SK-N-MC (cell line): ENCODE data around the gene TOX2.

Experiments
- DNase-seq: peaks from one replicate; pipeline ENCODE4 v3.0.0-alpha.2; 2011; ENCODE audit warnings: low read depth, low spot score
- H3K27ac ChIP-seq: fragments of 200-600 bp; sonication (generic); 2 replicates; pipeline ENCODE4 v1.5.1; 2016; ENCODE audit warnings: mixed run types
- H3K36me3 ChIP-seq: fragments of 200-600 bp; sonication (generic); 2 replicates; pipeline ENCODE4 v1.6.1; 2017; ENCODE audit warnings: antibody characterized with exemption, low read length, mixed read lengths; ENCODE audit not compliant: insufficient read depth
- H3K4me3 ChIP-seq: fragments of 200-600 bp; sonication (generic); 2 replicates; pipeline ENCODE4 v1.5.1; 2016
- H3K9ac ChIP-seq: fragments of 200-600 bp; sonication (generic); 2 replicates; pipeline ENCODE4 v1.8.0; 2017; ENCODE audit warnings: mixed run types, mixed read lengths; ENCODE audit not compliant: insufficient read length
- H3K9me3 ChIP-seq: fragments of 200-600 bp; sonication (generic); 2 replicates; pipeline ENCODE4 v1.6.1; 2017; ENCODE audit warnings: low read depth, mild to moderate bottlenecking, antibody characterized with exemption, low read length, moderate library complexity, mixed read lengths
- EZH2 ChIP-seq: fragments of 200-600 bp; sonication (generic); IDR thresholded peaks from one replicate; pipeline ENCODE4 v1.6.1; 2017; ENCODE audit warnings: antibody characterized with exemption
- FOXP2 ChIP-seq: optimal IDR thresholded peaks from 2 replicates; pipeline ENCODE3; 2011; ENCODE audit warnings: mild to moderate bottlenecking, moderate library complexity; ENCODE audit not compliant: insufficient read depth; ENCODE audit errors: extremely low read length, control extremely low read depth
- POLR2AphosphoS5 ChIP-seq: IDR thresholded peaks from 2 replicates; pipeline ENCODE4 v1.6.1; 2012; ENCODE audit warnings: mild to moderate bottlenecking, low read depth, low read length, borderline replicate concordance

TOX2 gene

DNA sequence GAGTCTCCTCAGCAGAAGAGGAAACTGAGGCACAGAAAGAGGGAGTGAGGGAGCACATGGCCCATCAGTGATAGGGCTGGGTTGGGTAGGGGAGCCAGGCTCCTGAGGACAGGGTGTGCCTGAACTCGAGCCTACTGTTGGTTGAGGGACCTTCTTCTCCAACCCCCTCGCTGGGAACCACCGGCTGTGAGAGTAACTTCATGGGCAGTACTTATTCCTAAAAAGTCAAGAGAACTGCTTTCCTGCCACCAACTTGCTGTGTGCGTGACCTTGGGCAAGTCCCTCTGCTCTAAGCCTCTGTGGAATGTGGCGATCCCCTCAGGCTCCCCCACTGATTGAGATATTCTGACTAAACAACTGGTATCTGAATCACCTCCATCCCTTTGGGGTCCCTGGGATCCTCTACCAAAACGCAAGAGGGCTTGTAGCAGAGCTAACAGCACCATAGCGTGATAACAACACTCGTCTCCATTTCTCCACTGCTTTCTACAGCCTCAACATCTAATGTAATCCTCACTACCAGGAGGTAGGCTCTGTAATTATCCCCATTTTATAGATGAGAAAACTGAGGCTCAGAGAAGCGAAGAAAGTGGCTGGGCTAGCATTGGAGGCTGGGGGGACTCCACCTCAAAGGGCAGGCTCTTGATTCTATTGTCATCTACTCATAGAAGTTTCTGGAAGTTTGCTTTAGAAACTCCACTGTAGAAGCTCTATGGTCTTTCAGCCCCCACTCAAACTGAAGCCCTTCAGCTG, 196.3 kb downstream of the TOX2 start:
- Histone ChIP-seq H3K4me3 (no peak overlapping the region), H3K27ac (no peak overlapping the region), H3K9me3 (no peaks in the 10 kb centered on the region), H3K9ac (no peak overlapping the region), H3K36me3 (no peaks in the 10 kb centered on the region)
- TF ChIP-seq POLR2AphosphoS5, result no peak
- TF ChIP-seq EZH2, result no peak
- no peak for TF ChIP-seq FOXP2
- no peak for DNase-seq

DNA sequence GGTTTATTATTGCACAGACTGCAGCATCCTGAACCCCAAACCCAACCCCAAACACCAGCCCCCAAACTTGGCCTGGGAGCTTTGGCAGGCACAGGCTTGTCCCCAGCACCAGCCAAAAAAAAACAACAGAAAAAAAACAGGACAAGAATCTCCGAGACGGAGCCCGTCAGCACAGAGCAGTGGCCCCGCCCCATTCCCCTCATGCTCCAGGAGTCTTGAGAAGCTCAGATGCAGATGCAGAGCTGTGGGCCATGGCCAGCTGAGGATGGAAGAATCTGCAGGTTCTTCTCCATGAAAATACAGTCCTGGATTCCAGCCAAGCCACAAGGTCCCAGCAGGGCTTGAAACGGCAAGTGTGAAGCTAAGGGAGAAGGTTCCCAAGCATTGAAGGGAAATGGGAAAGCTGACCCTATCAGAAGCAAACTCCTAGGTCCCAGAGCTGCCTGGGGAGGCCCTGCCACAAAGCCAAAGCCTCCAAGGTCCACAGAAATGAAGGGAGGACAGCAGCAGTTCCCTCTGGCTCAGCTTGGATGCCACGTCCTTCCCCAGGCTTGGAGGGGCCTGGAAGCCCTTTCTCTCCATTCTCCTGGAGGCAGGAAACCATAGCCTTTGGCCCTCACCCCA, 197.2 kb downstream of the TOX2 start:
- H3K27ac ChIP-seq, result no peak overlapping the region
- DNase-seq, result no peak
- no peak for TF ChIP-seq EZH2
- no peak for TF ChIP-seq POLR2AphosphoS5
- no peak for TF ChIP-seq FOXP2
- H3K9ac ChIP-seq, result no peak overlapping the region
- H3K36me3 ChIP-seq, result no peaks in the 10 kb centered on the region
- H3K4me3 ChIP-seq, result no peak overlapping the region
- H3K9me3 ChIP-seq, result no peaks in the 10 kb centered on the region

DNA sequence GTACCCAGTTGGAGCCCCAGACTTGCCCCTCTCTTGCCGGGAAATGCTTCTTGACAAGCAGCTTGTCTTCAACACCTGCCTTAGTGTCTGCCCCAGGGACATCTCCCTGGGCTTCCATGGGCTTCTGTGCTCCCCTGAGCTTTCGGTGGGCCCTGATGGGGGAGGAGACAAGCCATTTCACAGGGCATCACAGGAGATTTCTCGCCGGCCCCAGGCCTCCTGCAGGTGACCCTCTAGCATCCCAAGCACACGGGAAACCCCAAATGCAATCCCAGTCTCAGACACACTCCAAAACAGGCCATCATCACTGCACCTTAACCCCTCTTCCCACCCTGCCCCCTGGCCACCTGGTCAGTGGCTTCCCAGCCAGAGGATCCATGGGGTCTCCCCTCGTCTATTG, 197.8 kb downstream of the TOX2 start:
- no peaks in the 10 kb centered on the region for H3K36me3 ChIP-seq
- no peak overlapping the region for H3K4me3 ChIP-seq
- no peak overlapping the region for H3K9ac ChIP-seq
- H3K9me3 ChIP-seq, result no peaks in the 10 kb centered on the region
- DNase-seq, result no peak
- H3K27ac ChIP-seq, result no peak overlapping the region
- TF ChIP-seq POLR2AphosphoS5 (no peak), EZH2 (no peak), FOXP2 (no peak)

DNA sequence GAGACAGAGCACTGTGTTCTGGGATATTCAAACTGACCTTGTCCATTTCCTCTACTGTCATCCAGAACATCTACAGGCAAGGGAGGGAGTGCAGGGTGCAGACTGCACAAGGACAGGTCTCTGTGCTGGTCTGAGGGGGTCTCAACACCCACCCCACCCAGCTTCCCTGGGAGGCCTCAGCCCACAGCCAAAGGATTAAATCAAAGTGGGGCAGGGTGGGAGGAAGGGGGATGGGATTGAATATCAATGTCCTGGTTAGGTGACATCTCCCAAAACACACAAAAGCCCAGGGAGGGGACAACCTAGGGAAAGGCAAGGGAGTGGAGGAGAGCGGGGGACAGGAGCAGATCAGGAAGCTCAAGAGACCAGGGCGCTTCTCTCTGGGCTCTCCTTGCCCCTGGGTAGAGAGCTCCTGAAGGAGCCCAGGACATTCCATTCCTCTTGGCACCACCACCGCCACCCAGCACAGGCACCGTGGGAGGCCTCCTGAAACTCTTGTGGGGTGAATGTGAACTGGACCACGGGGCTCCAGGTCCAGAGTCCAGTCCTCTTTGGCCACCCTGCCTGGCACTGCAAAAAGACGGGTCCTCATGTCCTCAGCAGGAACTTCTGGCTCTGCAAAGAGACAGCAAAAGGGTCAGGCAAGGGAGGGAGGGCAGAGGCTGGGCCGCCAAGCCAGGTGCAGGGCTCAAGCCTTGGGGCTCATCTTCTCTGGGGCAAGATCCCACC, 198.4 kb downstream of the TOX2 start:
- no peak overlapping the region for H3K9ac ChIP-seq
- no peak overlapping the region for H3K4me3 ChIP-seq
- H3K27ac ChIP-seq, result no peak overlapping the region
- no peak for DNase-seq
- TF ChIP-seq POLR2AphosphoS5 (no peak), FOXP2 (no peak), EZH2 (no peak)
- H3K36me3 ChIP-seq, result no peaks in the 10 kb centered on the region
- no peaks in the 10 kb centered on the region for H3K9me3 ChIP-seq

DNA sequence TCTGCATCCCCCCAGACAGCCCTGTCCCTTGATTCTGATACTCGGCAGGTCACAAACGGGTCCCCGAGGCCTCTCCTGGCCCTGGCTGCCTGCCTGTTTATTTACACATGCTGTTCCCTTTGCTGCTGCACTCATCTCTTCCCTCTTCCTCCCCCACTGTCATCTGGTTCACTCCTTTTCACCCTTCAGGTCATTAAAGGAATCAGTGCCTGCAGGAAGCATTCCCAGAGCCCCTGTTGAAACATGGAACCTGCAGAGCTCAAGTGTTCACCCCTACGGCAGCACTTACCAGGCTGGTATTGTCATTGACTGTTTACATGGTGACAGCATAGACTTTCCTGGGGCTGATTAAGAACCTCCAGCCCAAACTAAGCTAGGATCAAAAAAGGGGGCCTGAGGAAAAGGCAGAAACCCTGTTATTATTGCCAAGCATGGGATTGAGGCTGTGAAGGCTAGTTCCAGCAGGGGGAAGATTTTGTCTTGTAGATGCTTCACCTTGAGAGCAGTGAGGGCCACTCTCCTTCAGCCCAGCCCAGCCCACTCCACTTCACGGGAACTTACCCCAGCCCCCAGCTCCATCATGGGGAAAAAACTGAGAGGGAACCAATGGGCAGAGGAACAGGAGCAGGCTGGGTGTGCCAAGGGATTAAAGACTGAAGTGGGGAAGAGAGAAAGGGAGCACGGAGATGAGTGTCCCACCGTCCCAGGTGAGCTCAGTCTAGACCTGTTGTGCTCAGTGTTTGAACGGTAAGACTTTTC, 199.1 kb downstream of the TOX2 start:
- no peak for TF ChIP-seq FOXP2
- no peak for TF ChIP-seq EZH2
- no peak for TF ChIP-seq POLR2AphosphoS5
- Histone ChIP-seq H3K9me3 (no peaks in the 10 kb centered on the region), H3K27ac (no peak overlapping the region), H3K9ac (no peak overlapping the region), H3K36me3 (no peaks in the 10 kb centered on the region), H3K4me3 (no peak overlapping the region)
- no peak for DNase-seq

DNA sequence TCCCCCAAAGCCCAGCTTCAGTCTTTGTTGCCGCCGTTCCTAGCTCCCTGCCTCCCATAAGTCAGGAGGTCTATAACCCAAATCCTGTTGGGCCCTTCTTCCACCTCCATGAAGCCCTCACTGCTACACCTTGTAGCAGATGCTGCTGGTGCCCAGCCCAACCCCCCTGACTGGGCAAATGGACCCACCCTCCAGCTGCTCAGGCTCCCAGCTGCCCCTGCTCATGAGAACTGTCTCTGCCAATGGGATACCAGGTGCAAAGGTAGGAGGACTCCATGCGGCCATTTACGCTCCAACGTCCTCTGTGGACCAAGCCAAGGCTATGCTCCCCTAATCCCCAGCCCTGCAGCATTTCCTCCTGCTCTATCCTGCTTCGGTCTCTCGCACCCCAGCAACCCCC, 200.5 kb downstream of the TOX2 start:
- H3K27ac ChIP-seq, result no peak overlapping the region
- no peak for DNase-seq
- H3K4me3 ChIP-seq, result no peak overlapping the region
- no peaks in the 10 kb centered on the region for H3K36me3 ChIP-seq
- no peak overlapping the region for H3K9ac ChIP-seq
- no peak for TF ChIP-seq POLR2AphosphoS5
- TF ChIP-seq EZH2, result no peak
- no peak for TF ChIP-seq FOXP2
- H3K9me3 ChIP-seq, result no peaks in the 10 kb centered on the region

DNA sequence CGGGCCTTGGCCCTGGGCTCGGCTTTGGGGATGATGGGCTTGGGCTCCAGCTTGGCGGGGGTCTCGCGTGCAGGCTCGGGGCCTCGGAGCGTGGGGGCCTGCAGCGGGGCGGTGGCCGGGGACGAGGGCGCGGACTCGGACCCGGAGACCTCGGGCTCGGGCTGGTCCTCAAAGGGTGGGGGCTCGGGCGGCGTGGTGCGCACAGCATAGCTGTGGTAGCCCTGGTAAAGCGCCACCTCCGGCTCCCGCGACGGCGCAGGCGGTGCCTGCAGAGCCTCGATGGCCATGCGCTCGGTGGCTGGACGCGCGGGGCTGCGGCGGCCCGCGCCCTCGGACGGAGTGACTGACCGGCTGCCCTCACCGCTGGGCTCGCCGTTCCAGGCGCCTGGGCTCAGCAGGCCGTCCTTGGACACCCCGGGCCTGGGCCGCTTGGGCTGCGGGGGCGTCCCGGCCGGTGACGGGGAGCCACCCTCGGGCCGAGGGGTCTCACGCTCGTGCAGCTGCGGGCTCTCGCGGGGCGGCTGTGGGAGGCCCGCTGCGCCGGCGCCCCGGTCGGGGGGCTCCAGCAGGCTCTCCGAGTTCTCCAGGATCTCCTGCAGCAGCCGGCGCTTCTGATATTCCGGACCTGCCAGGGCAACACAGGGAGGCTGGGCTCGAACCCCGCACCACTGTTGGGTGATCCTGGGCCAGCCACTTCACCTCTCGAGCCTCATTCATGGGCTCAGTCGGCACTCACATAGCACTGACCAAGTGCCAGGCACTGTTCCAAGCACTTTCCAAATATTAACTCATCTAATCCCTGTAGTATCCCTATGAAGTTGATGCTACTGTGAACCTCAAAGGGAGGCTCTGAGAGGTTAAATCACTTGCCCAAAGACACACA, 201.4 kb downstream of the TOX2 start:
- DNase-seq, result no peak
- no peaks in the 10 kb centered on the region for H3K36me3 ChIP-seq
- no peak overlapping the region for H3K4me3 ChIP-seq
- TF ChIP-seq EZH2 (no peak), POLR2AphosphoS5 (no peak), FOXP2 (no peak)
- H3K27ac ChIP-seq, result no peak overlapping the region
- no peaks in the 10 kb centered on the region for H3K9me3 ChIP-seq
- no peak overlapping the region for H3K9ac ChIP-seq
